ENCODE data around the gene GRID2.
"Not testable (repeated sequence)": the region's sequence is repeated elsewhere in the genome, so short reads cannot be mapped to it uniquely, and the experiment has no call there.

Gene GRID2

DNA sequence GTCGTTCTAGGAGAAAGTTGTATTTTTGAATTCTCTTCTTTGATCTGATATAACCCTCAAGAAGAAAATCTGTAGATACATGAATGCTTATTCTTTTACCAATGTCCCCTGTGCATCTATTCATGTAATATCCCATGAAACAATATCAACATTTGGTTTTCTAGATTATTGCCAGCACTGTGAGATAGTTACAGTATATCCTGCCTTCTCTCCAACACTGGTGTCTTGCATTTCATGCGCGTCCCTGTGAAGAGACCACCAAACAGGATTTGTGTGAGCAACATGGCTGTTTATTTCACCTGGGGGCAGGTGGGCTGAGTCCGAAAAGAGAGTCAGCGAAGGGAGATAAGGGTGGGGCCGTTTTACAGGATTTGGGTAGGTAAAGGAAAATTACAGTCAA, 135.0 kb downstream of the GRID2 start:
- DNase-seq (ENCODE audit: low read depth), result not testable (repeated sequence)

DNA sequence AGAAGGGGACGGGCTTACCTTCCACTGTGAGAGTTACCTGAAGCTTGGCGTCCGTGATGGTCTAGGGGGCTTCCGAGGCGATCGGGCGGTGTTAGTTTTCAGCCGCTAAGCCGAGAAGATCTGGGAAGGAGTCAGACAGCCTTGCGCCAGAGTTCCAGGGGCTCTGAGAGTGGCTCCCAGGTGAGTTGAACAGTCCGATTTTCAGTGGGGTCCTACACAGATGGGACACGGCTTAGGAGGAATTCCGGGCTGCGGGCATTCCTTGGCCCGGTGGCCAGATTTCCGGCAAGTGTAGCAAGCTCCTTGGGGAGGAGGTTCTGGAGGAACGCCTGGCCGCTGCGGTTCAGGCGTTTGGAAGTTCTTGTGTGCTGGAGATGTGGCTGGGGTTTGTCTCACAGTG, 138.4 kb downstream of the GRID2 start:
- DNase-seq (ENCODE audit: low read depth), result not testable (repeated sequence)

DNA sequence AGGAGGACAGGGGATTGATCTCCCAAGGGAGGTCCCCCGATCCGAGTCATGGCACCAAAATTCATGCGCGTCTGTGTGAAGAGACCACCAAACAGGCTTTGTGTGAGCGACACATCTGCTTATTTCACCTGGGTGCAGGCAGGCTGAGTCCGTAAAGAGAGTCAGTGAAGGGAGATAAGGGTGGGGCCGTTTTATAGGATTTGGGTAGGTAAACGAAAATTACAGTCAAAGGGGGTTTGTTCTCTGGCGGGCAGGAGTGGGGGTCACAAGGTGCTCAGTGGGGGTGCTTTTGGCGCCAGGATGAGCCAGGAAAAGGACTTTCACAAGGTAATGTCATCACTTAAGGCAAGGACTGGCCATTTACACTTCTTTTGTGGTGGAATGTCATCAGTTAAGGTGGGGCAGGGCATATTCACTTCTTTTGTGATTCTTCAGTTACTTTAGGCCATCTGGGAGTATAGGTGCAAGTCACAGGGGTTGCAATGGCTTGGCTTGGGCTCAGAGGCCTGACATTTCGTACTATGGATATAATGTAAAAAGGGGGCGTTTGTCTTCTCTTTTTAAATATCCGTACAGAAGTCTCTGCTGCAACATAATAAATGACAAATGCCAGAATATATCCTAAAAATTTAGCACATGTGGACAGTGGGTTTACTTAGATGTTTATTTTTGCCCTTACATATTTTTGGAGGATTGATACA, 140.5 kb downstream of the GRID2 start:
- not testable (repeated sequence) for DNase-seq (ENCODE audit: low read depth)

- DNase-seq (ENCODE audit: low read depth), result no peak
These were observed 141.4 kb downstream of the GRID2 start for GRCh38 chr4:92445127-92445526.

DNA sequence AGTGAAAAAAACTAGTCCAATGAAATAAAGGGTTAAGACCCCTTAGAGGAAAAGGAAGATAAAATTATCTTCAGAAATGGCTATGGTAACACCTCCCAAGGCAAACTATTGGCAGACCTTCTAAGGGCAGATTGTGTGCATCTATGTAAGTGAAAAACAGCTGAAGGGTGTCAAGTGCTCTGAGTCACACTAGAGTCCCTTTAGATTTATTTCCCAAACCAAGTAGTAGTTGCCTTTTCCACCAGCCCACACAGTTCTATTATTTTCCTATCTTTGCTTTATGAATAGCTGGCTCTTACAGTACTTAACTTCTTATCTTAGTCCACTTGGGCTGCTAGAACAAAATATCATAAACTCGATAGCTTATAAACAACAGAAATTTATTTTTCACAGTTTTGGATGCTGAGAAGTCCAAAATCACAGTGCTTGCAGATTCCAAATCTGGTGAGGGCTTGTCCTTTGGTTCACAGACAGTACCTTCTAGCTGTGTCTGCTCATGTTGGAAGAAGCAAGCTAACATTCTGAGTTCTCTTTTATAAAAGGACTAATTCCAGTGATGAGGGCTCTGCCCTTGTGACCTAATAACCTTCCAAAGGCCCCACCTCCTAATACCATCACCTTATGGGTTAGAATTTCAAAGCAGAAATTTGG, 143.6 kb downstream of the GRID2 start:
- no peak for DNase-seq (ENCODE audit: low read depth)

- DNase-seq (ENCODE audit: low read depth), result not testable (repeated sequence)
These were observed 144.4 kb downstream of the GRID2 start for GRCh38 chr4:92448176-92448575.

GRCh38 chr4:92450694-92451093, 146.9 kb downstream of the GRID2 start:
- DNase-seq (ENCODE audit: low read depth), result no peak

DNA sequence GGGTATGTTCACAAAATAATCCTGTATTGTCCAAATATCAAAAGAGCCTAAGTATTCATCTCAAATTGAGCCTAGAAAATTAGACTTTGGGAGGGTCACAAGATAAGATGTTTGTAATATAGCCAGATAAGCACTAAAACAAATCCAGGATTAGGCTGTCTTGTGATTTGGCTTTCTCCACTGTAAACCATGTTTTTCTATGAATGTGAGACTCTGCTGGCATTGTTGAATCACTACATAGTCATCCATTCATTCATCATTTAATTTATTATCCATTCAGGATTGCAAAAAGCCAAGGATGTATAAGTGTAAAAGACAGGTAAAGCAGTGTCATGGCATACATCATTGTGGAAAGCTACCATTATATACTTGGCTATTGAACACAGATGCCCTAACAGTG, 148.0 kb downstream of the GRID2 start:
- no peak for DNase-seq (ENCODE audit: low read depth)

- not testable (repeated sequence) for DNase-seq (ENCODE audit: low read depth)
These were observed 148.6 kb downstream of the GRID2 start for GRCh38 chr4:92452383-92452782.

DNA sequence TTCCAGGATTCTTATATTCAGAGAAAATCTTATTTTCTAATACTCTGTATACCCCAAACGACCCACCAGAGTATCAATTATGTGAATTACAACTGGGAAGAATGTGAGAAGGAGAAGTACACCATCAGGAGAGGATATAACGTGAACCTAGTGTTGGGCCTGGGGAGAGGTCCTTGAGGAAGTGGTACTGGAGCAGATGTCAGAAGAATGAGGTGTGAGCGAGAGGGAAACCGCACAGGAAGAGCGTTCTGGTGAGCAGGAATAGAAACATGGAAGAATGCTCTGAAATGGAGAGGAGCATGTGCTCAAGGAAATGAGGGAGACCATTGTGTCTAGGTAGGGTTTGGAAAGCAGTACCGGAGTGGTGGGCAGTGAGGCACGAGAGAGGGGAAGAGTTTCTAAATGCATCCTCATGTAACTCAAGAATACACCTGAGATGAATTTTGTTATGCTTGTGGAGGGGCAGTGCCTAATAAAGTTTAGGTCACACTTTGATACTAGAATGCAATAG, 151.6 kb downstream of the GRID2 start:
- DNase-seq (ENCODE audit: low read depth), result no peak

DNA sequence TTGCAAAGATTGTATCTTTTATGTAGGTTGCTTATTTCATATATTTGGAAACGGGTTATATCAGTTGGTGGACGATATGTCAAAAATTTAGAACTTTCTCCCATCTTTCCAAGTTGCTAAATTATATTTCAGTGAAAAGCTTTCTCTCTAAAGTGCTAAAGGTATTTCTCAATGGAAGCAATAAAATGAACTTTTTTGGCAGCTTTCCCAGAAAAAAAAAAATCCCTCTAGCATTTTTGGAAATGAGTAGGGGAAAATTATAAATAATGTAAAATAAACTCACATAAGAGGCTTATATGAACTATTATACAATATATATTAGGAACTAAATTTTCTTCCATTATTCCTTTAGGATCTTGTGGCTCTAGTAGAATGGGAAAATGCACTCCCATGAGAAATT, 152.2 kb downstream of the GRID2 start:
- no peak for DNase-seq (ENCODE audit: low read depth)

DNA sequence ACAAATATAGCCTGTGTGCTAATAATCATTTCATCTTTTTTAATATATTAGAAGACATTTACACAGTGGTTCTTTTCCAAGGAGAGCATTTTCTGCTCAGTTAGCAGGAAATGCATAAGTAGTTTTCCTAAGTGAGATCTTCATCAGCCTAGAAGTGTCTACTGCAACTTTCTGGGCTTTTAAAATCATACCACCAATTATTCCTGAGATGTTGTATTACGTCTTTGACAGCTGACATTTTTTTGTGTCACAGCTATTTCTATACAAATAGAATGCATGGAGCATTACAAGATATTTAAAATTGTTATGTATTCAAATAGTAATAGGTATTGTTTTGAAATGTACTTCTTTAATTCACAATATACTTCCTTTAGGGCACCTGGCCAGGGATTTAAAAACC, 158.0 kb downstream of the GRID2 start:
- no peak for DNase-seq (ENCODE audit: low read depth)

GRCh38 chr4:92477298-92477697, 173.5 kb downstream of the GRID2 start:
- no peak for DNase-seq (ENCODE audit: low read depth)

DNA sequence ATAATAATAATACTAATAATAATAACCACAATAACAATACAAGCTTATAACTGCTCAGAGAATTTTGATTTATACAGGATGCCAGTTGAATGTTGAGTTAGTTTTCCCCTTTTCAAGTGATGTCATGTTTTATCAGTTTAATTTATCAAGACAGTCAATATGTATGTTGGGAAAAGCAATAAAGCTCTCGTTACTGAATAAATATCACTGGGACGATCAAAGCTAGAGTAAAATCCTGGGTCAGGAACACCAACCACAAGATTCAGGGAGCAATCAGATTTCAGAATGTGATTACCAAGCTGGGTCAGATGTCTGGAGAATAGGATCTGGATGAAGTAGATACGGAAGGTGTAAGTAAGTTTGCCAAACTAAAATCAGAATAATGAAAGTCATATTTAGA, 179.6 kb downstream of the GRID2 start:
- no peak for DNase-seq (ENCODE audit: low read depth)

GRCh38 chr4:92488496-92488895, 184.7 kb downstream of the GRID2 start:
- DNase-seq (ENCODE audit: low read depth), result no peak

DNA sequence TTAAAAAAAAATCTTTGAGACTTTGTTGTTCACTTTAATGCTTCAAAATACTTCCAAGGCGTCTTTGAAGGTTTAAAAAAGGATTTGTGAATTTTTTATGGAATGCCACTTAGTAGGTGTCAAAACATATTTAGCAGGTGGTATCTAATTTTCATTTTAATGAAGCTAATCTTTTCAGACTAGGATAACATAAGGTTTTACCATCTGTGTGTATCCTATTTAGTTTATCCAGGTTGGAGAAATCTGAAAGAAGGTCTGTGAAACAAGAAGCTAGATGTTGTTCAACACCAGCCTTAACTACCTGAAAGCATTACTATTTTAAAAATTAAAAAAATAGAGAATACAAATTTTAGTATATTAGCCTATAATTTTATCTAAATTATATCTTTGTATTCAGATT, 193.4 kb downstream of the GRID2 start:
- no peak for DNase-seq (ENCODE audit: low read depth)

DNA sequence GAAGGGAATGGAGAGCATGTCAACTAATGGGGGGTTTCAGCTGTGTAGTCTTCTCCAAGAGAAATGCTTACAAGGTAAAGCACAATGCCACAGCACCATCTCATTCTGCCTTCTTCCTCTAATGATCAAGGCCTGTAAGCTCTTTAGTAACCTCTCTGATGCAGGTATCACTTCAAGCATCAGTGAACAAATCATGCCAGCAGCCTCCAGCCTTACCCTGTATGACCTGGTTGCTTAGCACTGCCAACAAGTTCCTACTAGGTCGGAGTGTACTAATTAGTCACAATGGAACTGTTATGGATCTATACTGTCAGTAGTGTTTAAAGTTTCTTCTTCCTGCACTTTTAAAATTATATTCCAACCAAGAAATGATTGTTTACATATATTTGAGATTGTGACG, 197.7 kb downstream of the GRID2 start:
- DNase-seq (ENCODE audit: low read depth), result no peak

- DNase-seq (ENCODE audit: low read depth), result no peak
These were observed 203.2 kb downstream of the GRID2 start for GRCh38 chr4:92506933-92507332.

DNA sequence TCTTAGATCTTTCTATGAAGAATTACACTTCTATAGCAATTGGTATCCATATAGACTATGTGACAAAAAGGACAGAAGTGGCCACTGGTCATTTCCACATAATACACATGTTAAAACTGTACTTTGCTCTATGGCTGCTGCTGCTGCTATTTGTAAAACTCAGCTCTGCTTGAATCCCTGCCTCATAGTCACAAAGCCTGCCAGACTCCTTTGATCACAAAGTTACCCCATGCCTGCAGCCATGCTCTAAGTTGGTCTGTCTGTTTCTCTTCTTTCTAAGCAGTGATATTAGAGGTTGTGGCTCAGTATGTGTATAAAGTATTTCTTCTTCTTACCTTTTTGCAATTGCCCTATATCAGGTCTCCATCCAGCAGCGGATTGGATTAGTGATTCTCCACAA, 210.9 kb downstream of the GRID2 start:
- DNase-seq (ENCODE audit: low read depth), result no peak

DNA sequence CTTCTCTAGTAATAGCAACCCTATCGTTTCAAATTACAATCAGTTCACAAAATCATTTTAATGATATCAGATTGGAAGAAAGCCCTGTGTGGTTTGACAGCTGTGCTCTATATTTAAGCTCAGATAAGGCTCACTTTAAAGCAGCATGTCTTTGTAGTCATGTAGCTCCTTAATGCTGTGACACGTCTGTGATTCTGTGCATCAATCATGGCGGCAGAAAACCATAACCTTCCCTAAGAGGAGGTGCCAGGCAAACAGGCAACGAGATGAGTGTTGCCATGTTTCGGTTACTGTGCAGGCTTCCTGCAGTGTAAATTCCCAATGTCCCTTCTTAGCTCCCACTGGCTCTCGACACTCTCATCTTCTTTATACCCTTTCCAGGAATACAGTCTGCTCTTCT, 212.7 kb downstream of the GRID2 start:
- DNase-seq (ENCODE audit: low read depth), result no peak

DNA sequence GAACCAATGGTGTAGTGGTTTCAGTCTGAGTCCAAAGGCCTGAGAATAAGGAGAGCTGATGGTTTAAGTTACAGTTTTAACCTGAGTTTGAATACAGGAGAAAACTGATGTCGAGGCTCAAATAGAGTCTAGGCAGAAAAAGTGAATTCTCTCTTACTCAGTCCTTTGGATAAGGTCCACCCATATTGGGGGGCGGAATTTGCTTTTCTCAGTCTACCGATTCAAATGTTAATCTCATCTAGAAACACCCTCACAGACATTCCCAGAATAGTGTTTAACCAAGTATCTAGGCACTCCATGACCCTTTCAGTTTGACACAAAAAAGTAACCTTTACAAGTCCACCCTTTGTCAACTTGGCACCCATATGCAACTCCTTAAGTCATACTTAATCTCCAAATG, 216.0 kb downstream of the GRID2 start:
- DNase-seq (ENCODE audit: low read depth), result no peak

DNA sequence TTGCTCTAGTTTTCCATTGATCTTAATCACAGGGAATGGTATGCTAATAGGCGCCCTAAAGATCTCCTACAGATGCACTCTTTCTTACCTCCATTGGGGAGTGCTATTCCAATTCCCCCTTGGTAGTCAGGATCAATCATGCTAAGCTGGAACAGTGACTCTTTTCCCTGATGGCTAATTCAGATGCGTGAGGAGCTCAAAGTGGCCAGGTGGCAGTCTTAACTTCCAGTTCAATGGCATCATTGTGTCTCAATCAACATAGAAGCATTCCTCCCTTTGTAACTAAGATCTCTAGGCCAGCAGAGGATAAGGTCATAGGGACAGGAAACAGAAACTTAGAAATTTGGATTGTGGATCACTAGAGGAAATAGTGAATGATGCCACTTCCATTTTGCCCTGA, 216.8 kb downstream of the GRID2 start:
- no peak for DNase-seq (ENCODE audit: low read depth)

GRCh38 chr4:92521941-92522340, 218.2 kb downstream of the GRID2 start:
- no peak for DNase-seq (ENCODE audit: low read depth)

DNA sequence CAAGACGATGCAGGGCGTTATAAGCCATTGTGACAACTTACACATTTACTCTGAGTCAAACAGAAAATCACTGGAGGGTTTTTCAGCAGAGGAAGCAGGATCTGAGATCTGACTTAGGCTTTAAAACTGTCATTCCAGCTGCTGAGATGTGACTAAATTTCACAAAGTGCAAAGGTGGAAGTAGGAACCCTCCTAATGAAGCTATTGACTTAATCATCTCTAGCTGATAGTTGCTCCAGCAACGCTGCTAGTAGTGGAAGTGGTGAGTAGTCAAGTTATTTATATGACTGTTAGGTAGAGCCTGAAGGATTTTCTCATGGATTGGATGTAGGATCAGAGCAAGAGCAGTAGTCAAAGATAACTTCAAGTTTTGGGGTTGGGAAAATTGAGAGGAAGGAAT, 218.6 kb downstream of the GRID2 start:
- DNase-seq (ENCODE audit: low read depth), result no peak
